B cell (primary cell): ENCODE results near the gene DIS3L2. TPM values are rescaled to one million over a fixed set of nuclear protein-coding genes. Genes with fewer than 3 reads are reported as not detected.

Source experiments
- ATAC-seq: fragments of 200-7000 bp; cut with Tn5 transposase; one replicate; pipeline ENCODE4 v1.10.0; 2021; ENCODE audit warnings: low read depth, mild to moderate bottlenecking, moderate number of reproducible peaks, moderate library complexity
- CTCF ChIA-PET: fragments of 350-600 bp; sonication (Branson Sonifier 250); formaldehyde crosslinking; loops from one replicate; lab custom pipeline; 2021; ENCODE audit warnings: antibody characterized with exemption, inconsistent platforms; lab: Charles Lee
- POLR2A ChIA-PET: fragments of 350-600 bp; sonication (Branson Sonifier 250); formaldehyde crosslinking; loops from one replicate; lab custom pipeline; 2021; ENCODE audit warnings: antibody characterized with exemption; lab: Charles Lee
- DNase-seq: peaks from one replicate; pipeline ENCODE4 v3.0.0; 2013
- H2AFZ ChIP-seq: 2 replicates; pipeline ENCODE4 v1.6.1; 2012; ENCODE audit warnings: mild to moderate bottlenecking, low read depth, low read length; ENCODE audit not compliant: insufficient read depth, poor library complexity, severe bottlenecking
- H3K27ac ChIP-seq, 2 donors: 1 replicate in 1 of 2; 2 replicates in 1 of 2; pipeline ENCODE4 v1.5.1; 2012 to 2013; ENCODE audit warnings: low read length in 2 of 2, mild to moderate bottlenecking in 2 of 2, moderate library complexity in 1 of 2
- H3K27me3 ChIP-seq, 4 experiments: fragments of 200-600 bp in 1 of 4; sonication (generic) in 1 of 4; replicated peaks in 1 of 4; 1 replicate in 2 of 4; 2 replicates in 2 of 4; pipeline versions ENCODE4 v1.6.1 to v1.7.0; 2013 to 2016; ENCODE audit warnings: low read length in 3 of 4, mild to moderate bottlenecking in 2 of 4, mixed read lengths in 1 of 4, moderate library complexity in 1 of 4; ENCODE audit not compliant: insufficient read depth in 4 of 4, control insufficient read depth in 3 of 4; ENCODE audit errors: control extremely low read depth in 1 of 4
- H3K36me3 ChIP-seq, 2 experiments: replicated peaks in 1 of 2; 1 replicate in 1 of 2; 2 replicates in 1 of 2; pipeline versions ENCODE4 v1.6.1 to v1.7.1; 2013; ENCODE audit warnings: low read length in 1 of 2; ENCODE audit not compliant: insufficient read depth in 2 of 2, control insufficient read depth in 1 of 2; ENCODE audit errors: control extremely low read depth in 1 of 2, extremely low read depth in 1 of 2
- H3K4me1 ChIP-seq, 2 donors: fragments of 200-600 bp in 1 of 2; sonication (generic) in 1 of 2; 1 replicate in 1 of 2; 2 replicates in 1 of 2; pipeline versions ENCODE4 v1.5.1 to v1.6.1; 2013 to 2017; ENCODE audit warnings: low read length in 2 of 2; ENCODE audit not compliant: control insufficient read depth in 2 of 2, insufficient read depth in 2 of 2
- H3K4me2 ChIP-seq: replicated peaks from 2 replicates; pipeline ENCODE3; 2012; ENCODE audit warnings: mild to moderate bottlenecking, low read depth, low read length; ENCODE audit not compliant: poor library complexity, severe bottlenecking
- H3K4me3 ChIP-seq, 5 experiments: fragments of 200-600 bp in 1 of 5; sonication (generic) in 1 of 5; 1 replicate in 3 of 5; 2 replicates in 2 of 5; pipeline versions ENCODE4 v1.5.1 to v1.7.0; 2011 to 2016; ENCODE audit warnings: low read length in 4 of 5, mild to moderate bottlenecking in 4 of 5, low read depth in 2 of 5, control low read depth in 1 of 5, moderate library complexity in 1 of 5; ENCODE audit not compliant: insufficient read depth in 1 of 5; ENCODE audit errors: control extremely low read depth in 1 of 5, extremely low read depth in 1 of 5
- H3K79me2 ChIP-seq: fragments of 200-600 bp; sonication (generic); one replicate; pipeline ENCODE4 v1.6.0; 2016; ENCODE audit warnings: low read length; ENCODE audit not compliant: control insufficient read depth, insufficient read depth
- H3K9ac ChIP-seq: fragments of 200-600 bp; sonication (generic); 2 replicates; pipeline ENCODE4 v1.6.1; 2017; ENCODE audit warnings: mild to moderate bottlenecking, low read length, moderate library complexity
- H3K9me3 ChIP-seq, 3 donors: one replicate each; pipeline versions ENCODE4 v1.6.1 to v1.7.1; 2013; ENCODE audit warnings: low read length in 2 of 3; ENCODE audit not compliant: control insufficient read depth in 2 of 3, insufficient read depth in 1 of 3; ENCODE audit errors: control extremely low read depth in 1 of 3
- H4K20me1 ChIP-seq: 2 replicates; pipeline ENCODE4 v1.6.0; 2012; ENCODE audit warnings: mild to moderate bottlenecking, low read length; ENCODE audit not compliant: insufficient read depth, control insufficient read depth, poor library complexity, severe bottlenecking
- H3K27ac Mint-ChIP-seq: one replicate; pipeline ENCODE4 v1.8.0; 2021; ENCODE audit warnings: mixed read lengths
- H3K27me3 Mint-ChIP-seq: one replicate; pipeline ENCODE4 v1.8.0; 2021; ENCODE audit warnings: mixed read lengths
- H3K4me1 Mint-ChIP-seq: one replicate; pipeline ENCODE4 v1.8.0; 2021; ENCODE audit warnings: mixed read lengths
- H3K4me3 Mint-ChIP-seq: one replicate; pipeline ENCODE4 v1.8.0; 2021; ENCODE audit warnings: mixed read lengths
- H3K9me3 Mint-ChIP-seq: one replicate; pipeline ENCODE4 v1.8.0; 2022; ENCODE audit warnings: mixed read lengths; ENCODE audit not compliant: insufficient read depth
- EZH2 ChIP-seq: IDR thresholded peaks from 2 replicates; pipeline ENCODE4 v1.6.1; 2012; ENCODE audit warnings: borderline replicate concordance, low read depth, mild to moderate bottlenecking, moderate library complexity, low read length; ENCODE audit not compliant: insufficient read depth, poor library complexity, severe bottlenecking
- WGBS: methylation state at CpG from one replicate; pipeline ENCODE4 v1.1.5; 2013; ENCODE audit warnings: missing lambda C conversion rate; ENCODE audit not compliant: insufficient coverage; 5-methylcytosine and 5-hydroxymethylcytosine counted together
- intact Hi-C: fragments of 100-400 bp; cut with micrococcal nuclease; formaldehyde crosslinking; loops from one replicate; pipeline ENCODE4 v1.10.0; 2022
- polyA minus RNA-seq: library from RNA; depleted of rRNA, polyadenylated mRNA; stranded (reverse); fragments of >200 nt; gene quantifications from 2 replicates; pipeline ENCODE4 v1.2.3, GENCODE V29; 2012
- polyA plus RNA-seq: library from polyadenylated mRNA; depleted of rRNA; stranded (reverse); fragments of >200 nt; gene quantifications from 2 replicates; pipeline ENCODE4 v1.2.3, GENCODE V29; 2012
- total RNA-seq, 2 donors: library from RNA; stranded (reverse); fragments of 120-200 nt in 1 of 2; gene quantifications; 1 replicate in 1 of 2; 2 replicates in 1 of 2; pipeline versions ENCODE4 v1.2.3 to v1.2.4, GENCODE V29; 2013 to 2022
- TF ChIP-seq, protein P1 (sequence below): fragments of 200-600 bp; IDR thresholded peaks from one replicate; pipeline ENCODE4 v1.8.0; 2022; ENCODE audit warnings: antibody characterized with exemption, mild to moderate bottlenecking

Gene DIS3L2
- 70.1 and 74.3 TPM in 2 replicates for total RNA-seq
- total RNA-seq (2013): 27.0 TPM
- 32.2 and 34.5 TPM in 2 replicates for polyA plus RNA-seq
- polyA minus RNA-seq: 37.0 and 55.7 TPM in 2 replicates

GRCh38 chr2:231961349-231962166, at the start of gene DIS3L2:
Gene DIS3L2, plus strand, starts transcription at chr2:231961713. Its CDS starts 53,215 bp downstream, at chr2:232014928.
- peak; percentile 87 for DNase-seq
- under 1% methylated on average over 82 of the region's 83 CpGs for WGBS
- CTCF ChIA-PET: interaction anchor here (1.2 to 1.4 kb wide), 2 partner anchors 9 to 364 kb away, joined by 3 to 4 read pairs; no protein-coding TSS in a partner anchor
- TF ChIP-seq EZH2: no peak
- TF ChIP-seq, protein P1, sequence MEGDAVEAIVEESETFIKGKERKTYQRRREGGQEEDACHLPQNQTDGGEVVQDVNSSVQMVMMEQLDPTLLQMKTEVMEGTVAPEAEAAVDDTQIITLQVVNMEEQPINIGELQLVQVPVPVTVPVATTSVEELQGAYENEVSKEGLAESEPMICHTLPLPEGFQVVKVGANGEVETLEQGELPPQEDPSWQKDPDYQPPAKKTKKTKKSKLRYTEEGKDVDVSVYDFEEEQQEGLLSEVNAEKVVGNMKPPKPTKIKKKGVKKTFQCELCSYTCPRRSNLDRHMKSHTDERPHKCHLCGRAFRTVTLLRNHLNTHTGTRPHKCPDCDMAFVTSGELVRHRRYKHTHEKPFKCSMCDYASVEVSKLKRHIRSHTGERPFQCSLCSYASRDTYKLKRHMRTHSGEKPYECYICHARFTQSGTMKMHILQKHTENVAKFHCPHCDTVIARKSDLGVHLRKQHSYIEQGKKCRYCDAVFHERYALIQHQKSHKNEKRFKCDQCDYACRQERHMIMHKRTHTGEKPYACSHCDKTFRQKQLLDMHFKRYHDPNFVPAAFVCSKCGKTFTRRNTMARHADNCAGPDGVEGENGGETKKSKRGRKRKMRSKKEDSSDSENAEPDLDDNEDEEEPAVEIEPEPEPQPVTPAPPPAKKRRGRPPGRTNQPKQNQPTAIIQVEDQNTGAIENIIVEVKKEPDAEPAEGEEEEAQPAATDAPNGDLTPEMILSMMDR: no peak
- Mint-ChIP-seq H3K4me3 (peak within 1 kb of the TSS; percentile 92), H3K4me1 (peaks cover 33% of the 10 kb centered on the region), H3K27me3 (no peaks in the 10 kb centered on the region), H3K27ac (peak within 1 kb of the TSS; percentile 94), H3K9me3 (no peaks in the 10 kb centered on the region)
- Histone ChIP-seq H3K36me3 (no peaks in the 10 kb centered on the region), H3K27me3 (no peaks in the 10 kb centered on the region), H3K9ac (peak within 1 kb of the TSS; percentile 99), H3K27ac (peak within 1 kb of the TSS; percentile 62 to 77), H4K20me1 (peaks cover 5% of the 10 kb centered on the region), H3K4me1 (peaks cover 5 to 15% of the 10 kb centered on the region in 2 donors), H3K4me3 (peak within 1 kb of the TSS; percentile 55 to 96 (median 94)), H3K79me2 (peaks cover 40% of the 10 kb centered on the region), H3K4me2 (peak within 1 kb of the TSS; percentile 90), H2AFZ (peak within 1 kb of the TSS; percentile 94), H3K9me3 (no peaks in the 10 kb centered on the region)
- intact Hi-C loops: no loop called here
- POLR2A ChIA-PET: interaction anchor here (1.3 kb wide), 1 partner anchor 589 kb away, joined by 3 read pairs; the partner anchor contains the start of genes EIF4E2 and TIGD1
- peak; percentile 96 for ATAC-seq
